Neural cell (in vitro differentiated cells): ENCODE results near the gene ABCF3. TPM values are rescaled to one million over a fixed set of nuclear protein-coding genes. Genes with fewer than 3 reads are reported as not detected.

ENCODE experiments used
- H2AFZ ChIP-seq: fragments of 200-600, 300-800 bp; sonication (generic), shearing (Covaris generic); 2 replicates; pipeline ENCODE4 v1.6.0; 2014; ENCODE audit warnings: low read depth, mild to moderate bottlenecking, antibody characterized with exemption, low read length, moderate library complexity
- H3F3A ChIP-seq: fragments of 200-600 bp; shearing (Covaris generic); 2 replicates; pipeline ENCODE4 v1.6.1; 2016; ENCODE audit warnings: mild to moderate bottlenecking, moderate library complexity, mixed read lengths, antibody characterized with exemption, low read length; ENCODE audit not compliant: insufficient read depth, poor library complexity, severe bottlenecking
- H3K27ac ChIP-seq: fragments of 200-600, 300-800 bp; sonication (generic), shearing (Covaris generic); 2 replicates; pipeline ENCODE4 v1.5.1; 2014; ENCODE audit warnings: mild to moderate bottlenecking, low read length, moderate library complexity
- H3K27me3 ChIP-seq: fragments of 300-800, 200-600 bp; sonication (generic), shearing (Covaris generic); 2 replicates; pipeline ENCODE4 v1.6.0; 2014; ENCODE audit warnings: mild to moderate bottlenecking, low read depth, low read length, moderate library complexity; ENCODE audit not compliant: insufficient read depth
- H3K36me3 ChIP-seq: fragments of 300-800, 200-600 bp; sonication (generic), shearing (Covaris generic); 2 replicates; pipeline ENCODE4 v1.5.1; 2014; ENCODE audit warnings: mild to moderate bottlenecking, antibody characterized with exemption, low read length, moderate library complexity; ENCODE audit not compliant: insufficient read depth
- H3K4me2 ChIP-seq: fragments of 300-800, 200-600 bp; sonication (generic), shearing (Covaris generic); 2 replicates; pipeline ENCODE4 v1.6.0; 2014; ENCODE audit warnings: mild to moderate bottlenecking, low read length
- H3K4me3 ChIP-seq: fragments of 300-800, 200-600 bp; sonication (generic), shearing (Covaris generic); 2 replicates; pipeline ENCODE4 v1.5.1; 2014; ENCODE audit warnings: mild to moderate bottlenecking, low read length, moderate library complexity
- H3K79me2 ChIP-seq: fragments of 200-600 bp; shearing (Covaris generic); replicated peaks from 2 replicates; pipeline ENCODE4 v1.6.0; 2014; ENCODE audit warnings: mild to moderate bottlenecking, low read length, moderate library complexity; ENCODE audit not compliant: insufficient read depth
- H3K9ac ChIP-seq: fragments of 300-800, 200-600 bp; sonication (generic), shearing (Covaris generic); 2 replicates; pipeline ENCODE4 v1.6.1; 2016; ENCODE audit warnings: mild to moderate bottlenecking, low read length, mixed read lengths
- H3K9me2 ChIP-seq: fragments of 200-600 bp; shearing (Covaris generic); 2 replicates; pipeline ENCODE4 v1.6.1; 2016; ENCODE audit warnings: mild to moderate bottlenecking, low read length, mixed read lengths; ENCODE audit not compliant: insufficient read depth
- H3K9me3 ChIP-seq: fragments of 200-600, 300-800 bp; sonication (generic), shearing (Covaris generic); 2 replicates; pipeline ENCODE4 v1.6.1; 2016; ENCODE audit warnings: mild to moderate bottlenecking, mixed run types, low read length, moderate library complexity, mixed read lengths
- H4K20me1 ChIP-seq: fragments of 200-600 bp; shearing (Covaris generic); 2 replicates; pipeline ENCODE4 v1.6.1; 2016; ENCODE audit warnings: mild to moderate bottlenecking, mixed run types; ENCODE audit not compliant: insufficient read depth
- CTCF ChIP-seq: fragments of 450-650 bp; IDR thresholded peaks from 2 replicates; pipeline ENCODE4 v1.5.1; 2014; ENCODE audit warnings: antibody characterized with exemption, mild to moderate bottlenecking, moderate library complexity; ENCODE audit not compliant: poor library complexity, severe bottlenecking
- EP300 ChIP-seq: fragments of 450-650 bp; conservative IDR thresholded peaks from 2 replicates; pipeline ENCODE4 v1.6.1; 2014; ENCODE audit warnings: antibody characterized with exemption, mild to moderate bottlenecking, moderate library complexity; ENCODE audit not compliant: poor library complexity, severe bottlenecking
- EZH2 ChIP-seq: fragments of 200-600, 300-800 bp; shearing (Covaris generic), sonication (generic); IDR thresholded peaks from 2 replicates; pipeline ENCODE4 v1.6.1; 2014; ENCODE audit warnings: antibody characterized with exemption, low read length, borderline replicate concordance, mild to moderate bottlenecking; ENCODE audit not compliant: insufficient read depth, poor library complexity, severe bottlenecking
- MXI1 ChIP-seq: fragments of 450-650 bp; conservative IDR thresholded peaks from 2 replicates; pipeline ENCODE4 v1.6.1; 2014; ENCODE audit warnings: antibody characterized with exemption, mild to moderate bottlenecking; ENCODE audit not compliant: poor library complexity, severe bottlenecking
- POLR2AphosphoS5 ChIP-seq: IDR thresholded peaks from 2 replicates; pipeline ENCODE4 v1.6.1; 2012
- RAD21 ChIP-seq: fragments of 450-650 bp; conservative IDR thresholded peaks from 2 replicates; pipeline ENCODE4 v1.6.1; 2014; ENCODE audit warnings: antibody characterized with exemption, mild to moderate bottlenecking, moderate library complexity
- SMC3 ChIP-seq: fragments of 450-650 bp; conservative IDR thresholded peaks from 2 replicates; pipeline ENCODE4 v1.6.1; 2014; ENCODE audit warnings: antibody characterized with exemption, mild to moderate bottlenecking, moderate library complexity; ENCODE audit not compliant: poor library complexity
- TAF1 ChIP-seq: IDR thresholded peaks from 2 replicates; pipeline ENCODE4 v1.6.1; 2012; ENCODE audit warnings: low read depth
- polyA plus RNA-seq: library from polyadenylated mRNA; depleted of rRNA; stranded (reverse); fragments of >200 nt; gene quantifications from 2 replicates; pipeline ENCODE4 v1.2.3, GENCODE V29; 2014
- TF ChIP-seq, protein P1 (sequence below): IDR thresholded peaks from 2 replicates; pipeline ENCODE4 v1.6.1; 2012; ENCODE audit warnings: borderline replicate concordance

ABCF3 gene
- polyA plus RNA-seq, 1 donor from 2014 or later = 40.3 TPM

GRCh38 chr3:184157206-184157605, 28.8 kb upstream of the ABCF3 start:
- Histone ChIP-seq H3F3A (peaks cover 3% of the 10 kb centered on the region), H3K9me3 (no peaks in the 10 kb centered on the region), H3K9me2 (no peaks in the 10 kb centered on the region), H3K36me3 (no peaks in the 10 kb centered on the region), H3K27ac (peak overlapping the region; percentile 89), H2AFZ (no peak overlapping the region), H3K79me2 (peaks cover 52% of the 10 kb centered on the region), H3K4me3 (peak overlapping the region; percentile 97), H3K9ac (peak overlapping the region; percentile 92), H3K4me2 (peak overlapping the region; percentile 94), H4K20me1 (no peaks in the 10 kb centered on the region), H3K27me3 (no peaks in the 10 kb centered on the region)
- TF ChIP-seq, protein P1, sequence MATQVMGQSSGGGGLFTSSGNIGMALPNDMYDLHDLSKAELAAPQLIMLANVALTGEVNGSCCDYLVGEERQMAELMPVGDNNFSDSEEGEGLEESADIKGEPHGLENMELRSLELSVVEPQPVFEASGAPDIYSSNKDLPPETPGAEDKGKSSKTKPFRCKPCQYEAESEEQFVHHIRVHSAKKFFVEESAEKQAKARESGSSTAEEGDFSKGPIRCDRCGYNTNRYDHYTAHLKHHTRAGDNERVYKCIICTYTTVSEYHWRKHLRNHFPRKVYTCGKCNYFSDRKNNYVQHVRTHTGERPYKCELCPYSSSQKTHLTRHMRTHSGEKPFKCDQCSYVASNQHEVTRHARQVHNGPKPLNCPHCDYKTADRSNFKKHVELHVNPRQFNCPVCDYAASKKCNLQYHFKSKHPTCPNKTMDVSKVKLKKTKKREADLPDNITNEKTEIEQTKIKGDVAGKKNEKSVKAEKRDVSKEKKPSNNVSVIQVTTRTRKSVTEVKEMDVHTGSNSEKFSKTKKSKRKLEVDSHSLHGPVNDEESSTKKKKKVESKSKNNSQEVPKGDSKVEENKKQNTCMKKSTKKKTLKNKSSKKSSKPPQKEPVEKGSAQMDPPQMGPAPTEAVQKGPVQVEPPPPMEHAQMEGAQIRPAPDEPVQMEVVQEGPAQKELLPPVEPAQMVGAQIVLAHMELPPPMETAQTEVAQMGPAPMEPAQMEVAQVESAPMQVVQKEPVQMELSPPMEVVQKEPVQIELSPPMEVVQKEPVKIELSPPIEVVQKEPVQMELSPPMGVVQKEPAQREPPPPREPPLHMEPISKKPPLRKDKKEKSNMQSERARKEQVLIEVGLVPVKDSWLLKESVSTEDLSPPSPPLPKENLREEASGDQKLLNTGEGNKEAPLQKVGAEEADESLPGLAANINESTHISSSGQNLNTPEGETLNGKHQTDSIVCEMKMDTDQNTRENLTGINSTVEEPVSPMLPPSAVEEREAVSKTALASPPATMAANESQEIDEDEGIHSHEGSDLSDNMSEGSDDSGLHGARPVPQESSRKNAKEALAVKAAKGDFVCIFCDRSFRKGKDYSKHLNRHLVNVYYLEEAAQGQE = no peak
- TF ChIP-seq POLR2AphosphoS5 (no peak), EZH2 (no peak), TAF1 (no peak), RAD21 (no peak), EP300 (no peak), MXI1 (no peak), SMC3 (no peak), CTCF (no peak)

DNA sequence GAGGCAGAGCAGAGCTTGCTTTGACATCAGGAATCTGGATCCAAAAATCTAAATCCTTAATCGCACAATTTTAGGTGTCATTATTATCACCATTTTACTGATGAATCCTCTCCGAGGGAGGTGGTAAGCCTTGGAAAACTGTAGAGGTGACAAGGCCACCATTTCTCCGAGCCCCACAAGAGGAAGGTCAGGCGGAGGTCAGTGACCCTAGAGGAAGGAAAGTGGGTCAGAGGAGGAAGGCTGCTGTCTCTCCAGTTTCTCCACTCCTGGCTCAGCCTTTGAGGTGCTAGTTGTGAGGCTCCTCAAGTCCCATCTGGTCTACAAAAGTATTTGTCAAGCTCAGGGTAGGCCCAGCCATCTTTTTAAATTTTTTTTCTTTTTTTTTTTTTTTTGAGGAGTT, 27.6 kb upstream of the ABCF3 start:
- peaks cover 3% of the 10 kb centered on the region for H3F3A ChIP-seq
- H3K9ac ChIP-seq = no peak overlapping the region
- TF ChIP-seq CTCF (no peak), TAF1 (no peak), EZH2 (no peak), SMC3 (no peak), POLR2AphosphoS5 (no peak), RAD21 (no peak), MXI1 (no peak), EP300 (no peak)
- TF ChIP-seq, protein P1 = no peak
- peaks cover 55% of the 10 kb centered on the region for H3K79me2 ChIP-seq
- H2AFZ ChIP-seq = no peak overlapping the region
- H3K9me3 ChIP-seq = no peaks in the 10 kb centered on the region
- peak overlapping the region; percentile 97 for H3K4me3 ChIP-seq
- H3K4me2 ChIP-seq = no peak overlapping the region
- H4K20me1 ChIP-seq = no peaks in the 10 kb centered on the region
- no peaks in the 10 kb centered on the region for H3K27me3 ChIP-seq
- H3K27ac ChIP-seq = no peak overlapping the region
- no peaks in the 10 kb centered on the region for H3K36me3 ChIP-seq
- no peaks in the 10 kb centered on the region for H3K9me2 ChIP-seq
